ENCODE results near the gene ZNF491. TPM values are rescaled to one million over a fixed set of nuclear protein-coding genes. Genes with fewer than 3 reads are reported as not detected.
A peak's percentile ranks its signal among the peaks of the same experiment; 100 is the strongest.

ZNF491 gene
- total and polyA plus RNA-seq, 9 of the 15 experiments (the other 6 are each of a cell fraction or from before 2014, with no cell fraction given), result 0.19 to 0.95 (median 0.39) TPM; not detected in 1

DNA sequence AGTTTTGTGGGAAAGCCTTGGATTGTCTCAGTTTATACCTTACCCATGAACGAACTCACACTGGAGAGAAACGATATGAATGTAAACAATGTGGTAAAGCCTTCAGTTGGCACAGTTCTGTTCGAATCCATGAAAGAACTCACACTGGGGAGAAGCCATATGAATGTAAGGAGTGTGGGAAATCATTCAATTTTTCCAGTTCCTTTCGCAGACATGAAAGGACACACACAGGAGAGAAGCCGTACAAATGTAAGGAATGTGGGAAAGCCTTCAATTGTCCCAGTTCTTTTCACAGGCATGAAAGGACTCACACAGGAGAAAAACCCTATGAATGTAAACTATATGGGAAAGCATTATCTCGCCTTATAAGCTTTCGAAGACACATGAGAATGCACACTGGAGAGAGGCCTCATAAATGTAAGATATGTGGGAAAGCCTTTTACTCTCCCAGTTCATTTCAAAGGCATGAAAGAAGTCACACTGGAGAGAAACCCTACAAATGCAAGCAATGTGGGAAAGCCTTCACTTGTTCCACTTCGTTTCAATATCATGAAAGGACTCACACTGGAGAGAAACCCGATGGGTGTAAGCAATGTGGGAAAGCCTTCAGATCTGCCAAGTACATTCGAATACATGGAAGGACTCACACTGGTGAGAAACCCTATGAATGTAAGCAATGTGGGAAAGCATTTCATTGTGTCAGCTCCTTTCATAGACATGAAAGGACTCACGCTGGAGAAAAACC, 8.2 kb downstream of the ZNF491 start:
- FAIRE-seq (no peak), ATAC-seq (no peak), DNase-seq (ENCODE audit: extremely low read depth in 1 of 4, low spot score in 3 of 4) (no peak)
- Histone ChIP-seq H3K4me2 (ENCODE audit: insufficient read depth, low read length) (no peak overlapping the region), H3K4me3 (no peak overlapping the region), H3K9ac (ENCODE audit: insufficient read depth in 1 of 2, low read depth in 2 of 2, low read length in 2 of 2) (no peak overlapping the region), H3K9me1 (ENCODE audit: control insufficient read depth, insufficient read depth, low read length) (no peaks in the 10 kb centered on the region), H4K20me1 (replicated peaks; ENCODE audit: control insufficient read depth, insufficient read depth, low read length) (no peaks in the 10 kb centered on the region), H3K27me3 (ENCODE audit: control insufficient read depth in 2 of 2, insufficient read depth in 2 of 2, low read length in 2 of 2) (no peaks in the 10 kb centered on the region; a peak in 1 of 5 replicates), H3K36me3 (ENCODE audit: control insufficient read depth, insufficient read depth, low read length) (no peaks in the 10 kb centered on the region), H2AFZ (ENCODE audit: low read depth, low read length) (no peak overlapping the region), H3K4me1 (replicated peaks in 1 of 2; ENCODE audit: control insufficient read depth in 2 of 2, insufficient read depth in 2 of 2, low read length in 2 of 2) (no peaks in the 10 kb centered on the region), H3K9me3 (replicated peaks; ENCODE audit: control insufficient read depth, insufficient read depth, low read depth, low read length) (peaks cover 14% of the 10 kb centered on the region), H3K79me2 (ENCODE audit: control insufficient read depth, insufficient read depth, low read length) (no peaks in the 10 kb centered on the region), H3K27ac (ENCODE audit: extremely low read depth, low read depth, low read length) (no peak overlapping the region)
- POLR2A ChIA-PET, result no interaction called here
- CTCF ChIA-PET (ENCODE audit: low intra/inter-chr PET ratio), result no interaction called here
- no TSS peak for BruUV-seq (replicated peaks)
- intact Hi-C loops (cut with micrococcal nuclease) (no loop called here), in situ Hi-C loops (cut with MboI) (no loop called here)
- 13% methylated on average over 11 of the region's 11 CpGs for WGBS (ENCODE audit: insufficient coverage, low coverage, missing lambda C conversion rate)
- TF ChIP-seq ZNF75A (CRISPR knock-in tag; IDR thresholded peaks at IDR 0.05) (peak; percentile 98), CBX1 (IDR thresholded peaks at IDR 0.05; ENCODE audit: low read depth) (peak; percentile 44; the same call in 1 of the 2 replicates), ETV5 (CRISPR knock-in tag; IDR thresholded peaks at IDR 0.05; ENCODE audit: low read depth) (no peak), NR3C1 (CRISPR knock-in tag; IDR thresholded peaks at IDR 0.05) (no peak), SMARCB1 (IDR thresholded peaks at IDR 0.05; ENCODE audit: insufficient read length, low read depth) (no peak), ZFP30 (CRISPR knock-in tag; IDR thresholded peaks at IDR 0.05; ENCODE audit: borderline replicate concordance) (no peak), MECOM (CRISPR knock-in tag; IDR thresholded peaks at IDR 0.05) (no peak), IFI16 (CRISPR knock-in tag; IDR thresholded peaks at IDR 0.05) (no peak), FOXK2 (conservative IDR thresholded peaks at IDR 0.05 in 1 of 2, IDR thresholded peaks at IDR 0.05 in 1 of 2; ENCODE audit: low read depth in 2 of 2) (no peak), ZNF232 (CRISPR knock-in tag; IDR thresholded peaks at IDR 0.05) (no peak)
- TF ChIP-seq, protein P1, sequence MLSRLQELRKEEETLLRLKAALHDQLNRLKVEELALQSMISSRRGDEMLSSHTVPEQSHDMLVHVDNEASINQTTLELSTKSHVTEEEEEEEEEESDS (CRISPR knock-in tag; IDR thresholded peaks at IDR 0.05), result no peak
- TF ChIP-seq, protein P2, sequence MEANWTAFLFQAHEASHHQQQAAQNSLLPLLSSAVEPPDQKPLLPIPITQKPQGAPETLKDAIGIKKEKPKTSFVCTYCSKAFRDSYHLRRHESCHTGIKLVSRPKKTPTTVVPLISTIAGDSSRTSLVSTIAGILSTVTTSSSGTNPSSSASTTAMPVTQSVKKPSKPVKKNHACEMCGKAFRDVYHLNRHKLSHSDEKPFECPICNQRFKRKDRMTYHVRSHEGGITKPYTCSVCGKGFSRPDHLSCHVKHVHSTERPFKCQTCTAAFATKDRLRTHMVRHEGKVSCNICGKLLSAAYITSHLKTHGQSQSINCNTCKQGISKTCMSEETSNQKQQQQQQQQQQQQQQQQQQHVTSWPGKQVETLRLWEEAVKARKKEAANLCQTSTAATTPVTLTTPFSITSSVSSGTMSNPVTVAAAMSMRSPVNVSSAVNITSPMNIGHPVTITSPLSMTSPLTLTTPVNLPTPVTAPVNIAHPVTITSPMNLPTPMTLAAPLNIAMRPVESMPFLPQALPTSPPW (CRISPR knock-in tag; IDR thresholded peaks at IDR 0.05), result no peak
- TF ChIP-seq, protein P3, sequence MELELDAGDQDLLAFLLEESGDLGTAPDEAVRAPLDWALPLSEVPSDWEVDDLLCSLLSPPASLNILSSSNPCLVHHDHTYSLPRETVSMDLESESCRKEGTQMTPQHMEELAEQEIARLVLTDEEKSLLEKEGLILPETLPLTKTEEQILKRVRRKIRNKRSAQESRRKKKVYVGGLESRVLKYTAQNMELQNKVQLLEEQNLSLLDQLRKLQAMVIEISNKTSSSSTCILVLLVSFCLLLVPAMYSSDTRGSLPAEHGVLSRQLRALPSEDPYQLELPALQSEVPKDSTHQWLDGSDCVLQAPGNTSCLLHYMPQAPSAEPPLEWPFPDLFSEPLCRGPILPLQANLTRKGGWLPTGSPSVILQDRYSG (tag; conservative IDR thresholded peaks at IDR 0.05; ENCODE audit: low read depth), result no peak
- TF ChIP-seq, protein P4, sequence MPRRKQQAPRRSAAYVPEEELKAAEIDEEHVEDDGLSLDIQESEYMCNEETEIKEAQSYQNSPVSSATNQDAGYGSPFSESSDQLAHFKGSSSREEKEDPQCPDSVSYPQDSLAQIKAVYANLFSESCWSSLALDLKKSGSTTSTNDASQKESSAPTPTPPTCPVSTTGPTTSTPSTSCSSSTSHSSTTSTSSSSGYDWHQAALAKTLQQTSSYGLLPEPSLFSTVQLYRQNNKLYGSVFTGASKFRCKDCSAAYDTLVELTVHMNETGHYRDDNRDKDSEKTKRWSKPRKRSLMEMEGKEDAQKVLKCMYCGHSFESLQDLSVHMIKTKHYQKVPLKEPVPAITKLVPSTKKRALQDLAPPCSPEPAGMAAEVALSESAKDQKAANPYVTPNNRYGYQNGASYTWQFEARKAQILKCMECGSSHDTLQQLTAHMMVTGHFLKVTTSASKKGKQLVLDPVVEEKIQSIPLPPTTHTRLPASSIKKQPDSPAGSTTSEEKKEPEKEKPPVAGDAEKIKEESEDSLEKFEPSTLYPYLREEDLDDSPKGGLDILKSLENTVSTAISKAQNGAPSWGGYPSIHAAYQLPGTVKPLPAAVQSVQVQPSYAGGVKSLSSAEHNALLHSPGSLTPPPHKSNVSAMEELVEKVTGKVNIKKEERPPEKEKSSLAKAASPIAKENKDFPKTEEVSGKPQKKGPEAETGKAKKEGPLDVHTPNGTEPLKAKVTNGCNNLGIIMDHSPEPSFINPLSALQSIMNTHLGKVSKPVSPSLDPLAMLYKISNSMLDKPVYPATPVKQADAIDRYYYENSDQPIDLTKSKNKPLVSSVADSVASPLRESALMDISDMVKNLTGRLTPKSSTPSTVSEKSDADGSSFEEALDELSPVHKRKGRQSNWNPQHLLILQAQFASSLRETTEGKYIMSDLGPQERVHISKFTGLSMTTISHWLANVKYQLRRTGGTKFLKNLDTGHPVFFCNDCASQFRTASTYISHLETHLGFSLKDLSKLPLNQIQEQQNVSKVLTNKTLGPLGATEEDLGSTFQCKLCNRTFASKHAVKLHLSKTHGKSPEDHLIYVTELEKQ (CRISPR knock-in tag; IDR thresholded peaks at IDR 0.05), result no peak

All from K562 (cell line).